ENCODE results near the gene PRRG1.
"Not testable (repeated sequence)": the region's sequence is repeated elsewhere in the genome, so short reads cannot be mapped to it uniquely, and the experiment has no call there.

The PRRG1 gene

GRCh38 chrX:37405956-37406355 lies 56.8 kb downstream of the PRRG1 start:
- H3K9me3 Mint-ChIP-seq = no peaks in the 10 kb centered on the region

GRCh38 chrX:37407736-37408135 lies 58.6 kb downstream of the PRRG1 start:
- DNase-seq (no peak), ATAC-seq (replicated peaks) (no peak)
- Mint-ChIP-seq H3K4me3 (no peak overlapping the region), H3K27me3 (no peaks in the 10 kb centered on the region), H3K27ac (no peak overlapping the region), H3K9me3 (no peaks in the 10 kb centered on the region), H3K4me1 (ENCODE audit: low read depth in 2 of 2) (no peaks in the 10 kb centered on the region), H3K36me3 (ENCODE audit: insufficient read depth) (no peaks in the 10 kb centered on the region)

More at GRCh38 chrX:37405956-37406355, 56.8 kb downstream of the PRRG1 start:
- Mint-ChIP-seq H3K4me1 (ENCODE audit: low read depth in 2 of 2) (no peaks in the 10 kb centered on the region), H3K4me3 (no peak overlapping the region), H3K27me3 (no peaks in the 10 kb centered on the region), H3K27ac (no peak overlapping the region), H3K36me3 (ENCODE audit: insufficient read depth) (no peaks in the 10 kb centered on the region)
- DNase-seq (no peak), ATAC-seq (replicated peaks) (no peak)

DNA sequence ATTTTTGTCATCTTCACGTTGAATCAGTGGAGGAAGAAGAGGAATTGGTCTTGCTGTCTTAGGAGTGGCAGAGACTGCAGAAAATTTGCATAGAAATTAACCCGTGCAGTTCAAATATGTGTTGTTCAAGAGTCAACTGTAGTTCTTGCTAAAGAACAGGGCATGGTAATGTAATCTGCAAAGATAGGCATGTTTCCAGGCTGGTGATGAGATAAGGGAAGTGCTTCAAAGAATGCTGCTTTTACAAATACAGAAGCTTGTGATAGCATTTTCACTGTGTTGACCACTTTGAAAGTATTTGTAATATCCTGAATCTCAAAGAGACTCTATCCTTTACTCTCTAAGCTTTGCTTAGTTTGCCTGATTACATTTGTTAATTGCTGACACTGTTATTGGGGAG lies 60.1 kb downstream of the PRRG1 start:
- Mint-ChIP-seq H3K4me3 (no peak overlapping the region), H3K27me3 (no peaks in the 10 kb centered on the region), H3K9me3 (no peaks in the 10 kb centered on the region), H3K36me3 (ENCODE audit: insufficient read depth) (no peaks in the 10 kb centered on the region), H3K4me1 (ENCODE audit: low read depth in 2 of 2) (no peaks in the 10 kb centered on the region), H3K27ac (no peak overlapping the region)
- ATAC-seq (replicated peaks) = no peak
- DNase-seq = no peak

DNA sequence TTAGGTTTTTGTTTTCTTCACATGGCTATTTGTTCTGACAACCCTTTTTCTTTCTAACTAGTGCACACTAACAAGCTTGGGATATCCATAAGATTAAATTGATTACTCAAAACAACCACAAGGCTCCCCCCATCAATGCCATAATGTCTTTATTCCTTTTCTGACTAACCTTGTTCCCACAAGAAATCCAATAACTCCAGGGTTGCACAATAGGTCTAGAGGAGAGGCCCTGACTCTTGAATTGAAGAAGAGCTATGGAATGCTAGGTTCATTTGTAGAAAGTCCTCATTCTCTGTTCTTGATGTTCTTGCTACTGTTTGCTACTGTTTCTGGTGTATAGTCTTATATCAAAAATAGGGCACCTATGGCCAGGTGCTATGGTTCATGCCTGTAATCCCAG lies 71.0 kb downstream of the PRRG1 start:
- ATAC-seq (replicated peaks) = no peak
- no peak for DNase-seq
- Mint-ChIP-seq H3K27ac (no peak overlapping the region), H3K4me3 (no peak overlapping the region), H3K36me3 (ENCODE audit: insufficient read depth) (peaks cover 2% of the 10 kb centered on the region), H3K9me3 (no peaks in the 10 kb centered on the region), H3K4me1 (ENCODE audit: low read depth in 2 of 2) (no peaks in the 10 kb centered on the region), H3K27me3 (no peaks in the 10 kb centered on the region)

- no peak overlapping the region for H3K4me3 Mint-ChIP-seq
- no peaks in the 10 kb centered on the region for H3K9me3 Mint-ChIP-seq
- ATAC-seq (replicated peaks) (no peak), DNase-seq (no peak)
- H3K27ac Mint-ChIP-seq = no peak overlapping the region
- H3K27me3 Mint-ChIP-seq = no peaks in the 10 kb centered on the region
- peaks cover 2% of the 10 kb centered on the region for H3K36me3 Mint-ChIP-seq (ENCODE audit: insufficient read depth)
- H3K4me1 Mint-ChIP-seq (ENCODE audit: low read depth in 2 of 2) = no peaks in the 10 kb centered on the region
Measured at GRCh38 chrX:37420756-37421155, 71.6 kb downstream of the PRRG1 start.

DNA sequence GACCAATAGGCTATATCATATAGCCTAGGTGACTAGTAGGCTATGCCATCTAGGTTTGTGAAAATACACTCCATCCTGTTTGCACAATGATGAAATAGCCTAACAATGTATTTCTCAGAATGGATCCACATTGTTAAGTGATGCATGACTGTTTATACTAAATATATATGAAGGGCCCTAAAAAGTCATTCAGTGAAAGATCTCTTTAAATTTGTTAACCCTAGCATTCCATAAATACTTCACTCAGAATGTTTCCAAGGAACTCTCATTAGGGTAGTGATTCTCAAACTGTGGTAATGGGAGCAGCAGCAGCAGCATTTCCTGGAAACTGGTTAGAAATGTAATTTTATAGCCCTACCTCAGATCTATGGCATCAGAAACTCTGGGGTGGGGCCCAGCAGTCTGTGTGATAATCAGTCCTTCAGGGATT lies 74.9 kb downstream of the PRRG1 start:
- DNase-seq = no peak
- Mint-ChIP-seq H3K27ac (no peak overlapping the region), H3K4me3 (no peak overlapping the region), H3K36me3 (ENCODE audit: insufficient read depth) (peaks cover 2% of the 10 kb centered on the region), H3K27me3 (no peaks in the 10 kb centered on the region), H3K4me1 (ENCODE audit: low read depth in 2 of 2) (no peaks in the 10 kb centered on the region), H3K9me3 (no peaks in the 10 kb centered on the region)
- no peak for ATAC-seq (replicated peaks)

- no peak for DNase-seq
- H3K27me3 Mint-ChIP-seq = no peaks in the 10 kb centered on the region
- H3K4me3 Mint-ChIP-seq = no peak overlapping the region
- H3K36me3 Mint-ChIP-seq (ENCODE audit: insufficient read depth) = peaks cover 2% of the 10 kb centered on the region
- H3K9me3 Mint-ChIP-seq = no peaks in the 10 kb centered on the region
- H3K4me1 Mint-ChIP-seq (ENCODE audit: low read depth in 2 of 2) = no peaks in the 10 kb centered on the region
- ATAC-seq (replicated peaks) = no peak
- no peak overlapping the region for H3K27ac Mint-ChIP-seq
Measured at GRCh38 chrX:37425370-37425769, 76.2 kb downstream of the PRRG1 start.

GRCh38 chrX:37428962-37429361 lies 79.8 kb downstream of the PRRG1 start:
- H3K4me1 Mint-ChIP-seq (ENCODE audit: low read depth in 2 of 2); H3K27me3 Mint-ChIP-seq; ATAC-seq (replicated peaks); H3K27ac Mint-ChIP-seq; DNase-seq; H3K36me3 Mint-ChIP-seq (ENCODE audit: insufficient read depth); H3K9me3 Mint-ChIP-seq; H3K4me3 Mint-ChIP-seq: not testable (repeated sequence)

- no peak for DNase-seq
- peaks cover 0 to 9% of the 10 kb centered on the region in 2 donors for H3K27me3 Mint-ChIP-seq
Measured at GRCh38 chrX:37434362-37434761, 85.2 kb downstream of the PRRG1 start.

DNA sequence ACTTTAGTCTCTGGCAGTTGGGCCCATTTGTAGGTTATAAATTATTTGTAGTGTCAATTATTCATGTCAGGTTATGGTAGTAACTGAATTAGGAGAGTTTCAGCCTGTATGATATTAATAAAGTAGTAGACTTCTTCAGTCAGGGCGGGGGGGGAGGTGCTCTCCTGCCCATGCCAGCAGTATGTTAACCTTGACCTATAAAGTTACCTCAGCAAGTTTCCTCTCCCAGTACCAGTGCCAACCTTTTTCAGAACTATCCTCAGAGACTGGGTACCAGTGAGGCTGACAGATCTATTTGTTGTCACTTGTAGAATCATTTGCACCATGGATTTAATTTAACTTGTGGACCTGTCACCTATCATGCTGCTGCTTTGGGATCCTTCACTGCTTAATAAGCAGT lies 88.0 kb downstream of the PRRG1 start:
- ATAC-seq (replicated peaks) (no peak), DNase-seq (no peak)
- Mint-ChIP-seq H3K4me3 (no peak overlapping the region), H3K36me3 (ENCODE audit: insufficient read depth) (no peaks in the 10 kb centered on the region), H3K9me3 (no peaks in the 10 kb centered on the region), H3K27ac (no peak overlapping the region), H3K4me1 (ENCODE audit: low read depth in 2 of 2) (no peaks in the 10 kb centered on the region), H3K27me3 (peaks cover 0 to 9% of the 10 kb centered on the region in 2 donors)

More at GRCh38 chrX:37434362-37434761, 85.2 kb downstream of the PRRG1 start:
- Mint-ChIP-seq H3K36me3 (ENCODE audit: insufficient read depth) (no peaks in the 10 kb centered on the region), H3K27ac (no peak overlapping the region), H3K9me3 (no peaks in the 10 kb centered on the region), H3K4me1 (ENCODE audit: low read depth in 2 of 2) (no peaks in the 10 kb centered on the region), H3K4me3 (no peak overlapping the region)
- ATAC-seq (replicated peaks) = no peak

DNA sequence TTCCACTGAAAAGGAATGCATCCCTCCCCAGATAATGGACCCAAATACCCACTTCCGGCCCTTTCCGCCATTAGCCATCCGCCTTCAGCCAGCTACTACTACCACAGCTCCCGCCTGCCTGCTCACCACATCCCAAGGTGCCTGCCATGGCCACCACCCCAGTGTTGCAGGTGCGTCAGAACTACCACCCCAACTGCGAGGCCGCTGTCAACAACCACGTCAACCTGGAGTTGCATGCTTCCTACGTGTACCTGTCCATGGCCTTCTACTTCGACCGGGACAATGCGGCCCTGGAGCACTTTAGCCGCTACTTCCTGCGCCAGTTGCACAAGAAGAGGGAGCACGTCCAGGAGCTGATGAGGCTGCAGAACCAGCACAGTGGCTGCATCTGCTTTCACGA lies 92.2 kb downstream of the PRRG1 start:
- Mint-ChIP-seq H3K27ac (no peak overlapping the region), H3K27me3 (no peaks in the 10 kb centered on the region), H3K4me3 (no peak overlapping the region), H3K4me1 (ENCODE audit: low read depth in 2 of 2) (no peaks in the 10 kb centered on the region), H3K36me3 (ENCODE audit: insufficient read depth) (no peaks in the 10 kb centered on the region), H3K9me3 (no peaks in the 10 kb centered on the region)
- ATAC-seq (replicated peaks) (no peak), DNase-seq (no peak)

DNA sequence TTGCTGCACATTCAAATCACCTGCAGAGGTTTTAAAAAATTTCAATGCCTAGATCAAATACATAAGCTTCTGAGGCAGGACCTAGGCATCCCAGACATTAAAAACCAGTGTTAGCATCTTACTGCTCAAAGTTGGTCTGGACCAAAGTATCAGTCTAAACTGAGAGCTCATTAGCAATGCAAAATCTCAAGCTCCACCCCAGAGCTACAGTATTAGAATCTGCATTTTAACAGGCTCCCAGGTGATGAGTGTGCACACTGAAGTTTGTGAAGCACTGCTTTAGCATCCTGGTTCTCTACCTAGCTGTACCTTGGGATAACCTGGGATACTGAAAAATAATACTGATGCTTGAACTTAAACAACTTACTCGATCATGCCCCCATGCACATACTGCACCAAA lies 96.0 kb downstream of the PRRG1 start:
- no peak for ATAC-seq (replicated peaks)
- Mint-ChIP-seq H3K9me3 (no peaks in the 10 kb centered on the region), H3K27me3 (no peaks in the 10 kb centered on the region), H3K27ac (no peak overlapping the region), H3K4me3 (no peak overlapping the region), H3K4me1 (ENCODE audit: low read depth in 2 of 2) (no peaks in the 10 kb centered on the region), H3K36me3 (ENCODE audit: insufficient read depth) (no peaks in the 10 kb centered on the region)
- no peak for DNase-seq

GRCh38 chrX:37453821-37454220 lies 104.7 kb downstream of the PRRG1 start:
- ATAC-seq (replicated peaks) = no peak
- Mint-ChIP-seq H3K4me1 (ENCODE audit: low read depth in 2 of 2) (no peaks in the 10 kb centered on the region), H3K36me3 (ENCODE audit: insufficient read depth) (no peaks in the 10 kb centered on the region), H3K27ac (no peak overlapping the region), H3K27me3 (peaks cover 0 to 7% of the 10 kb centered on the region in 2 donors), H3K9me3 (no peaks in the 10 kb centered on the region), H3K4me3 (no peak overlapping the region)
- DNase-seq = no peak

DNA sequence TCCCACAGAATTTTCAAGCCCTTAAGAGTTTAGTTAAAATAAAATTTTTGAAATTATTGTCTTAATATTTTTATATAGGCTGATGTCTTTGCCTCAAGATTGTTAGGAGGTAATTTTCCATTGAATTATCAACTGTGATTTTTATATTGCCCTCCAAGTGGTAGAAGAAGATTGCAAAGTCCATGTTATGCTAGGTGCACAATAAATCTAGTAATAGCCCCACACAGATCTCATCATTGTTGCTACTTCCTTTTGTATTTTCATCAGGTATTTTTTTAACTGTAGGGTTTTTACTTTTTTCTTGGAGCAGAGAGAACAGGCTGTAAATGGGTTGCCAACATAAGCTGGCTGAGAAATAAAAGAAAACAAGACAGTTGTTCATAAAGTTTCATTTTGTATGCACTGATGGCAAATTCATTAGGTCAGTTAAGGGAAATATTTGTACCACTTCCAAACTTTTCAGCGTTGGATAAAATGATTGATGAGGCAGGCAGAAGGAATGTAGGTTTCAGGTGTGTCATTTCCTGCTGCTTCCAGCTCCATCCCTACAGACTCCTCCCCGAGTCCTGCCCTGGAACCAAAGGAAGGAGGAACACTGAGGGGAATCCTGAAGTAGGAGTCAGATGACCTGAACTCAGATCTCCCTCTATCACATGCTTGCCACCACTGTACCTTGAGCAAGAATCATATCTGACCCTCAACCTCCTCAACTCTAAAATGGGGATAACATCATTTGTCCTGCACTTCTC lies 105.5 kb downstream of the PRRG1 start:
- Mint-ChIP-seq H3K27me3 (peaks cover 5 to 14% of the 10 kb centered on the region in 2 donors), H3K4me1 (ENCODE audit: low read depth in 2 of 2) (no peaks in the 10 kb centered on the region), H3K4me3 (no peak overlapping the region), H3K27ac (no peak overlapping the region), H3K36me3 (ENCODE audit: insufficient read depth) (no peaks in the 10 kb centered on the region), H3K9me3 (no peaks in the 10 kb centered on the region)
- DNase-seq (no peak), ATAC-seq (replicated peaks) (no peak)
